Fibroblast of mammary gland (primary cell): ENCODE results near the gene HABP2.

Experiments used
- DNase-seq: peaks from one replicate; pipeline ENCODE4 v3.0.0-alpha.2; 2010; ENCODE audit warnings: low read depth
- H3K4me3 ChIP-seq: 2 replicates; pipeline ENCODE4 v1.5.1; 2011; ENCODE audit warnings: low read depth, mild to moderate bottlenecking, low read length, moderate library complexity; ENCODE audit not compliant: control insufficient read depth
- CTCF ChIP-seq: conservative IDR thresholded peaks from 2 replicates; pipeline ENCODE4 v1.5.1; 2011; ENCODE audit warnings: low read depth, low read length, inconsistent platforms; ENCODE audit not compliant: control insufficient read depth, insufficient read depth

HABP2 gene

DNA sequence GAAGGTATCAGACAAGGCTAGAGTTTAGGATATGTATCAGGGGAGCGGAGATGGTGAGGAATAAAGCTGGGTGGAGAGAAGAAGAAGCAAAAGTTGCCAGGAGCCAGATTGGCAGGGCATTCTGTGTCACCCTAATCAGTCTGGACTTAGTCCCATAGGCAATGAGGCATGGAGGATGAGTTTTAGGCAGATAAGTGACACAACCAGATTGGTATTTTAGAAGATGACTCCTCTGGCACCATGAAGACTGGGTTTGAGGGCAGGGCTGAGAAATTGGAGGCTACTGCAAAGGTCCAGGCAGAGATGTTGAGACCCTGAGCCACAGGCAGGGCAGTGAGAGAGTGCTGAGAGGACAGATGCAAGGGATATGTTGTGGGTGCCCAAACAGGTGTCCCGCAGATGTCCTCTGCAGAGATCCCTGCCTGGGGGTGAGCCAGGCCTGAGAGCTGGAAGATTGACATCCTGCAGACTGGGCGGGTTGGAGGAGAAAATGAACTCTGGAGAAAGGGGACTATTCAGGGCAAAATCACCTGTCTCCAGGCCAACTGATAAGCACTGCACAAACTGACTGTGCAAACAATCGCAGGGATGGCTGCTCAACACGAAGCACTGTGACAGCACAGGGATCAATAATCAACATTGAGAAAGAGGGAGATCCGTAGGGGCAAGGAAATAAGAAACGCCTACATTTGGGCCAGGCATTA, 11.9 kb upstream of the HABP2 start:
- no peak for TF ChIP-seq CTCF
- DNase-seq, result no peak
- no peak overlapping the region for H3K4me3 ChIP-seq

DNA sequence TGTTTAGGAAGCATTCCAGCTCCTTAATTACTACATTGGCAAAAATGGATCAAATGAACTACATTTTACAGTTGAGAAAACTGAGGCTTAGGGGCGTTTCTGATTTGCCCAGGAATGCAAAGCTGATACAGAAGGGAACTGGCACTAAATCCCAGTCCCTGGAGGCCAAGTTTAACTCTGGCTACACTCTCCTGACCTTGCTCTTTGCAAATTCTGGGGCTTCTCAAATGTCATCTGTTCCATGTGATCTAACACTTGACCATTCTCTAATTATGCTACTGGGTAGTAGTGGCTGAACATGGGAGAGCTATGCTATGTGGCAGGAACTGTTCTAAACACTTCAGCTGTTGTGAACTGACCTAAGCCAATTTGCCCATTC, 11.3 kb upstream of the HABP2 start:
- TF ChIP-seq CTCF, result no peak
- H3K4me3 ChIP-seq, result no peak overlapping the region
- DNase-seq, result no peak

- TF ChIP-seq CTCF, result no peak
- no peak for DNase-seq
- H3K4me3 ChIP-seq, result no peak overlapping the region
These were observed 9.5 kb upstream of the HABP2 start for GRCh38 chr10:113543107-113543955.

DNA sequence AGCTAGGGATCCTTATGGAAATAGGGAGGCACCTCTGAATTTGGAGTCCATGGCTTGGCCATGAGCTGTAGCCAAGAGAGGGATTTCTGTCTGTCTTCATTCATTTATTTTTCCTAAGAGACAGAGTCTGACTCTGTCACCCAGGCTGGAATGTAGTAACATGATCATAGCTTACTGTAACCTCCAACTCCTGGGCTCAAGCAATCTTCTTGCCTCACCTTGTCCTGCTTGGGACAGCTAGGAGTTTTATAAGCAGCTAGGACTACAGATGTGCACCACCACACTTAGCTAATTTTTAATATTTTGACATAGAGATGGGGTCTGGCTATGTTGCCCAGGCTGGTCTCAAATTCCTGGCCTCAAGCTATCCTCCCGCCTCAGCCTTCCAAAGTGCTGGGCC, 8.5 kb upstream of the HABP2 start:
- H3K4me3 ChIP-seq, result no peak overlapping the region
- TF ChIP-seq CTCF, result no peak
- DNase-seq, result no peak

GRCh38 chr10:113547426-113547825, 5.4 kb upstream of the HABP2 start:
- no peak for TF ChIP-seq CTCF
- no peak for DNase-seq
- no peak overlapping the region for H3K4me3 ChIP-seq

- no peak for TF ChIP-seq CTCF
These were observed 3.0 kb upstream of the HABP2 start for GRCh38 chr10:113549856-113550255.

More at GRCh38 chr10:113549856-113550255, 3.0 kb upstream of the HABP2 start:
- no peak for DNase-seq
- no peak overlapping the region for H3K4me3 ChIP-seq
